NCI-H69 (cell line): ENCODE data around the gene CCDC171.
A peak's percentile ranks its signal among the peaks of the same experiment; 100 is the strongest.
"Not testable (repeated sequence)": the region's sequence is repeated elsewhere in the genome, so short reads cannot be mapped to it uniquely, and the experiment has no call there.

Source experiments
- DNase-seq: peaks from one replicate; lab custom pipeline; 2025; lab: John Stamatoyannopoulos, UW

The CCDC171 gene

GRCh38 chr9:15763371-15763770, 210.5 kb downstream of the CCDC171 start:
- DNase-seq = no peak

- DNase-seq = no peak
Measured at GRCh38 chr9:15764131-15764530, 211.3 kb downstream of the CCDC171 start.

GRCh38 chr9:15769547-15769946, 216.7 kb downstream of the CCDC171 start:
- no peak for DNase-seq

- no peak for DNase-seq
Measured at GRCh38 chr9:15778861-15779260, 226.0 kb downstream of the CCDC171 start.

- no peak for DNase-seq
Measured at GRCh38 chr9:15782106-15782505, 229.3 kb downstream of the CCDC171 start.

- DNase-seq = no peak
Measured at GRCh38 chr9:15785584-15785983, 232.7 kb downstream of the CCDC171 start.

GRCh38 chr9:15786616-15787015, 233.8 kb downstream of the CCDC171 start:
- DNase-seq = no peak

- not testable (repeated sequence) for DNase-seq
Measured at GRCh38 chr9:15810219-15810899, 257.5 kb downstream of the CCDC171 start.

GRCh38 chr9:15813076-15813475, 260.2 kb downstream of the CCDC171 start:
- no peak for DNase-seq

GRCh38 chr9:15824310-15824709, 271.5 kb downstream of the CCDC171 start:
- peak; percentile 65 for DNase-seq

GRCh38 chr9:15831384-15831783, 278.5 kb downstream of the CCDC171 start:
- no peak for DNase-seq

GRCh38 chr9:15834541-15834940, 281.7 kb downstream of the CCDC171 start:
- peak; percentile 71 for DNase-seq

- peak; percentile 77 for DNase-seq
Measured at GRCh38 chr9:15837079-15837679, 284.3 kb downstream of the CCDC171 start.

GRCh38 chr9:15842051-15842450, 289.2 kb downstream of the CCDC171 start:
- DNase-seq = no peak

- peak; percentile 89 for DNase-seq
Measured at GRCh38 chr9:15843316-15843715, 290.5 kb downstream of the CCDC171 start.

- DNase-seq = no peak
Measured at GRCh38 chr9:15843931-15844330, 291.1 kb downstream of the CCDC171 start.

GRCh38 chr9:15846611-15847010, 293.8 kb downstream of the CCDC171 start:
- no peak for DNase-seq

- DNase-seq = no peak
Measured at GRCh38 chr9:15849871-15850270, 297.0 kb downstream of the CCDC171 start.

GRCh38 chr9:15851766-15852165, 298.9 kb downstream of the CCDC171 start:
- DNase-seq = no peak

- no peak for DNase-seq
Measured at GRCh38 chr9:15856591-15856990, 303.7 kb downstream of the CCDC171 start.

- peak; percentile 11 for DNase-seq
Measured at GRCh38 chr9:15867334-15867733, 314.5 kb downstream of the CCDC171 start.

- peak; percentile 71 for DNase-seq
Measured at GRCh38 chr9:15867988-15868387, 315.1 kb downstream of the CCDC171 start.

GRCh38 chr9:15873573-15874177, 320.8 kb downstream of the CCDC171 start:
- peak; percentile 71 for DNase-seq
